ENCODE results near the gene PDK2. TPM values are rescaled to one million over a fixed set of nuclear protein-coding genes. Genes with fewer than 3 reads are reported as not detected.

The PDK2 gene
- total RNA-seq, 1 experiment from 2014 or later = 31.9 TPM

GRCh38 chr17:50106393-50107131, 11.4 kb downstream of the PDK2 start:
- Histone ChIP-seq H3K36me3 (ENCODE audit: low read depth, low read length) (no peaks in the 10 kb centered on the region), H3K4me3 (ENCODE audit: low read length) (no peak overlapping the region), H4K20me1 (ENCODE audit: low read length) (no peaks in the 10 kb centered on the region), H3K79me2 (ENCODE audit: low read length) (no peaks in the 10 kb centered on the region), H2AFZ (ENCODE audit: low read length) (no peak overlapping the region), H3K4me1 (ENCODE audit: insufficient read depth, low read length) (peaks cover 15% of the 10 kb centered on the region; the same call in 1 of the 2 replicates), H3K9me2 (replicated peaks; ENCODE audit: low read length) (no peaks in the 10 kb centered on the region), H3K9me3 (ENCODE audit: low read length) (no peaks in the 10 kb centered on the region), H3K27me3 (ENCODE audit: low read length) (no peaks in the 10 kb centered on the region), H3K4me2 (ENCODE audit: low read length) (no peak overlapping the region), H3F3A (ENCODE audit: low read length, unreplicated experiment) (no peaks in the 10 kb centered on the region), H3K9ac (ENCODE audit: low read length) (no peak overlapping the region), H3K27ac (ENCODE audit: low read length) (no peak overlapping the region)
- BruUV-seq (replicated peaks) = no TSS peak
- ChIA-PET POLR2A (ENCODE audit: unreplicated experiment) (no interaction called here), CTCF (no interaction called here)
- no peak for DNase-seq
- no peak for ATAC-seq
- no peak for TF ChIP-seq EZH2 (IDR thresholded peaks at IDR 0.05; ENCODE audit: low read length, unreplicated experiment)
- TF ChIP-seq CTCF (conservative IDR thresholded peaks at IDR 0.05; ENCODE audit: low read depth, low read length) = no peak
- TF ChIP-seq EZH2phosphoT487 (IDR thresholded peaks at IDR 0.05; ENCODE audit: borderline replicate concordance, low read length) = no peak
- intact Hi-C loops (cut with micrococcal nuclease) = no loop called here

- ATAC-seq (peak; percentile 84), DNase-seq (peak; percentile 56)
- BruUV-seq (replicated peaks) = no TSS peak
- ChIA-PET CTCF (no interaction called here), POLR2A (ENCODE audit: unreplicated experiment) (no interaction called here)
- Histone ChIP-seq H3K4me1 (ENCODE audit: insufficient read depth, low read length) (peaks cover 10% of the 10 kb centered on the region; the same call in 1 of the 2 replicates), H3K4me2 (ENCODE audit: low read length) (no peak overlapping the region), H2AFZ (ENCODE audit: low read length) (no peak overlapping the region), H3K27ac (ENCODE audit: low read length) (no peak overlapping the region), H3K4me3 (ENCODE audit: low read length) (no peak overlapping the region), H3F3A (ENCODE audit: low read length, unreplicated experiment) (no peaks in the 10 kb centered on the region), H3K9me3 (ENCODE audit: low read length) (no peaks in the 10 kb centered on the region), H3K27me3 (ENCODE audit: low read length) (no peaks in the 10 kb centered on the region), H3K36me3 (ENCODE audit: low read depth, low read length) (no peaks in the 10 kb centered on the region), H3K9me2 (replicated peaks; ENCODE audit: low read length) (no peaks in the 10 kb centered on the region), H4K20me1 (ENCODE audit: low read length) (no peaks in the 10 kb centered on the region), H3K79me2 (ENCODE audit: low read length) (no peaks in the 10 kb centered on the region), H3K9ac (ENCODE audit: low read length) (no peak overlapping the region)
- intact Hi-C loops (cut with micrococcal nuclease) = no loop called here
- TF ChIP-seq CTCF (conservative IDR thresholded peaks at IDR 0.05; ENCODE audit: low read depth, low read length) = no peak
- TF ChIP-seq EZH2 (IDR thresholded peaks at IDR 0.05; ENCODE audit: low read length, unreplicated experiment) = no peak
- TF ChIP-seq EZH2phosphoT487 (IDR thresholded peaks at IDR 0.05; ENCODE audit: borderline replicate concordance, low read length) = no peak
Measured at GRCh38 chr17:50107790-50108414, 12.8 kb downstream of the PDK2 start.

- DNase-seq = no peak
Measured at GRCh38 chr17:50108556-50108955, 13.4 kb downstream of the PDK2 start.

More at GRCh38 chr17:50108556-50108955, 13.4 kb downstream of the PDK2 start:
- ChIA-PET CTCF (no interaction called here), POLR2A (ENCODE audit: unreplicated experiment) (interaction anchor here (0.7 kb wide), 1 partner anchor 15 kb away, joined by 3 read pairs; no protein-coding TSS in a partner anchor)
- intact Hi-C loops (cut with micrococcal nuclease) = no loop called here
- TF ChIP-seq CTCF (conservative IDR thresholded peaks at IDR 0.05; ENCODE audit: low read depth, low read length) (no peak), EZH2phosphoT487 (IDR thresholded peaks at IDR 0.05; ENCODE audit: borderline replicate concordance, low read length) (no peak), EZH2 (IDR thresholded peaks at IDR 0.05; ENCODE audit: low read length, unreplicated experiment) (no peak)
- no peak overlapping the region for H2AFZ ChIP-seq (ENCODE audit: low read length)
- H3K36me3 ChIP-seq (ENCODE audit: low read depth, low read length) = no peaks in the 10 kb centered on the region
- no peak for ATAC-seq
- peaks cover 10% of the 10 kb centered on the region; the same call in 1 of the 2 replicates for H3K4me1 ChIP-seq (ENCODE audit: insufficient read depth, low read length)
- no peak overlapping the region for H3K4me3 ChIP-seq (ENCODE audit: low read length)
- no peaks in the 10 kb centered on the region for H3K79me2 ChIP-seq (ENCODE audit: low read length)
- no peak overlapping the region for H3K9ac ChIP-seq (ENCODE audit: low read length)
- no peak overlapping the region for H3K4me2 ChIP-seq (ENCODE audit: low read length)
- H3F3A ChIP-seq (ENCODE audit: low read length, unreplicated experiment) = no peaks in the 10 kb centered on the region
- no peaks in the 10 kb centered on the region for H3K9me2 ChIP-seq (replicated peaks; ENCODE audit: low read length)
- no peaks in the 10 kb centered on the region for H4K20me1 ChIP-seq (ENCODE audit: low read length)
- H3K27ac ChIP-seq (ENCODE audit: low read length) = no peak overlapping the region
- no peaks in the 10 kb centered on the region for H3K9me3 ChIP-seq (ENCODE audit: low read length)
- no TSS peak for BruUV-seq (replicated peaks)
- no peaks in the 10 kb centered on the region for H3K27me3 ChIP-seq (ENCODE audit: low read length)
